ENCODE results near the gene GYPB.

GRCh38 chr4:143961075-143961474 is 58.1 kb downstream of the GYPB start:
- TF ChIP-seq CTCF (IDR thresholded peaks at IDR 0.05; ENCODE audit: insufficient read depth, low read depth, low read length) (no peak), EZH2 (IDR thresholded peaks at IDR 0.05; ENCODE audit: insufficient read depth, low read length) (no peak)
